HepG2 (cell line): ENCODE measurements around the gene NMNAT1. TPM values are rescaled to one million over a fixed set of nuclear protein-coding genes. Genes with fewer than 3 reads are reported as not detected.

ENCODE experiments used
- ARID2 ChIP-seq: sonication (generic); formaldehyde crosslinking; IDR thresholded peaks from 2 replicates; pipeline ENCODE4 v1.8.1; 2022; ENCODE audit warnings: mild to moderate bottlenecking, missing genetic modification reagents, borderline replicate concordance
- CEBPB ChIP-seq: IDR thresholded peaks from 2 replicates; pipeline ENCODE4 v1.6.1; 2011; ENCODE audit warnings: low read depth, low read length, improper control_type of control experiment, borderline replicate concordance
- HIC2 ChIP-seq: sonication (generic); formaldehyde crosslinking; IDR thresholded peaks from 2 replicates; pipeline ENCODE4 v1.9.0; 2022; ENCODE audit warnings: low read depth, missing genetic modification reagents
- KDM5A ChIP-seq: fragments of 200-600 bp; sonication (generic); IDR thresholded peaks from 2 replicates; pipeline ENCODE4 v1.7.0; 2018; ENCODE audit warnings: antibody characterized with exemption, mild to moderate bottlenecking, low read length, borderline replicate concordance
- MXI1 ChIP-seq: IDR thresholded peaks from 3 replicates; pipeline ENCODE4 v1.6.1; 2012; ENCODE audit warnings: low read depth, low read length, inconsistent platforms, borderline replicate concordance
- MYPOP ChIP-seq: sonication (generic); formaldehyde crosslinking; IDR thresholded peaks from 2 replicates; pipeline ENCODE4 v1.8.1; 2023; ENCODE audit warnings: mild to moderate bottlenecking, moderate library complexity, missing genetic modification reagents
- NRL ChIP-seq: sonication (generic); formaldehyde crosslinking; IDR thresholded peaks from 2 replicates; pipeline ENCODE4 v1.5.0; 2020; ENCODE audit warnings: missing genetic modification reagents, mild to moderate bottlenecking, moderate library complexity, borderline replicate concordance
- PAF1 ChIP-seq: IDR thresholded peaks from 2 replicates; pipeline ENCODE4 v1.6.1; 2016; ENCODE audit warnings: missing genetic modification reagents, missing compliant biosample characterization
- SATB2 ChIP-seq: sonication (generic); formaldehyde crosslinking; IDR thresholded peaks from 2 replicates; pipeline ENCODE4 v1.5.0; 2020; ENCODE audit warnings: missing genetic modification reagents
- SMYD3 ChIP-seq: sonication (generic); formaldehyde crosslinking; IDR thresholded peaks from 2 replicates; pipeline ENCODE4 v1.8.1; 2023; ENCODE audit warnings: mild to moderate bottlenecking, missing genetic modification reagents
- THRA ChIP-seq: sonication (generic); formaldehyde crosslinking; IDR thresholded peaks from 2 replicates; pipeline ENCODE4 v1.4.0; 2020; ENCODE audit warnings: missing genetic modification reagents, borderline replicate concordance
- ZNF205 ChIP-seq: IDR thresholded peaks from 2 replicates; pipeline ENCODE4 v1.6.1; 2018; ENCODE audit warnings: missing biosample characterization, missing genetic modification reagents
- ZNF496 ChIP-seq: sonication (generic); formaldehyde crosslinking; IDR thresholded peaks from 2 replicates; pipeline ENCODE4 v1.8.1; 2023; ENCODE audit warnings: mild to moderate bottlenecking, moderate library complexity, missing genetic modification reagents; ENCODE audit not compliant: insufficient replicate concordance
- ZNF646 ChIP-seq: sonication (generic); formaldehyde crosslinking; IDR thresholded peaks from 2 replicates; pipeline ENCODE4 v1.9.0; 2021; ENCODE audit warnings: mild to moderate bottlenecking, missing genetic modification reagents
- ZNF660 ChIP-seq: sonication (generic); formaldehyde crosslinking; IDR thresholded peaks from 2 replicates; pipeline ENCODE4 v1.5.1; 2020; ENCODE audit warnings: mild to moderate bottlenecking, low read depth, missing genetic modification reagents, borderline replicate concordance
- ZNF7 ChIP-seq: IDR thresholded peaks from 2 replicates; pipeline ENCODE4 v1.6.1; 2016; ENCODE audit warnings: missing biosample characterization, missing genetic modification reagents
- polyA plus RNA-seq, 8 experiments: library from polyadenylated mRNA; depleted of rRNA in 3 of 8; stranded (reverse) in 7 of 8; unstranded in 1 of 8; fragments of >200 nt; fragmentation: Illumina TruSeq in 4 of 8; extraction: Trizol in 4 of 8; gene quantifications; 2 replicates each; pipeline versions ENCODE4 v1.2.1 to v1.2.3, GENCODE V29; 2011 to 2016; ENCODE audit warnings: low read depth in 4 of 8, missing spikeins in 1 of 8, mixed read lengths in 1 of 8; ENCODE audit not compliant: insufficient read depth in 1 of 8
- total RNA-seq, 5 experiments: library from RNA; depleted of rRNA; stranded (reverse); fragments of >200 nt; fragmentation: Illumina TruSeq; extraction: Trizol; gene quantifications; 2 replicates each; pipeline ENCODE4 v1.2.3, GENCODE V29; 2016; ENCODE audit warnings: low read depth in 1 of 5

Gene NMNAT1
- total and polyA plus RNA-seq, 2 of the 13 experiments (the other 11 are each of a cell fraction or from before 2014, with no cell fraction given) = 5.6 to 12.2 TPM

- TF ChIP-seq ZNF646 (CRISPR knock-in tag) (no peak), ARID2 (no peak), ZNF205 (CRISPR knock-in tag) (no peak), SMYD3 (CRISPR knock-in tag) (no peak), CEBPB (no peak), SATB2 (CRISPR knock-in tag) (no peak), HIC2 (CRISPR knock-in tag) (no peak), KDM5A (no peak), NRL (no peak), MXI1 (peak; percentile 82; the same call in 2 of the 3 replicates), ZNF7 (CRISPR knock-in tag) (no peak), MYPOP (peak; percentile 80; the same call in 1 of the 2 replicates), ZNF496 (CRISPR knock-in tag) (no peak), THRA (peak; percentile 53; the same call in 1 of the 2 replicates), ZNF660 (no peak), PAF1 (CRISPR knock-in tag) (no peak)
Measured at GRCh38 chr1:9910423-9911178, 32.7 kb upstream of the NMNAT1 start (continued).
